Neural cell (in vitro differentiated cells): ENCODE data around the gene ANKRD44. TPM values are rescaled to one million over a fixed set of nuclear protein-coding genes. Genes with fewer than 3 reads are reported as not detected.

Experiments
- H2AFZ ChIP-seq: fragments of 200-600, 300-800 bp; sonication (generic), shearing (Covaris generic); 2 replicates; pipeline ENCODE4 v1.6.0; 2014; ENCODE audit warnings: low read depth, mild to moderate bottlenecking, antibody characterized with exemption, low read length, moderate library complexity
- H3F3A ChIP-seq: fragments of 200-600 bp; shearing (Covaris generic); 2 replicates; pipeline ENCODE4 v1.6.1; 2016; ENCODE audit warnings: mild to moderate bottlenecking, moderate library complexity, mixed read lengths, antibody characterized with exemption, low read length; ENCODE audit not compliant: insufficient read depth, poor library complexity, severe bottlenecking
- H3K27ac ChIP-seq: fragments of 200-600, 300-800 bp; sonication (generic), shearing (Covaris generic); 2 replicates; pipeline ENCODE4 v1.5.1; 2014; ENCODE audit warnings: mild to moderate bottlenecking, low read length, moderate library complexity
- H3K27me3 ChIP-seq: fragments of 300-800, 200-600 bp; sonication (generic), shearing (Covaris generic); 2 replicates; pipeline ENCODE4 v1.6.0; 2014; ENCODE audit warnings: mild to moderate bottlenecking, low read depth, low read length, moderate library complexity; ENCODE audit not compliant: insufficient read depth
- H3K36me3 ChIP-seq: fragments of 300-800, 200-600 bp; sonication (generic), shearing (Covaris generic); 2 replicates; pipeline ENCODE4 v1.5.1; 2014; ENCODE audit warnings: mild to moderate bottlenecking, antibody characterized with exemption, low read length, moderate library complexity; ENCODE audit not compliant: insufficient read depth
- H3K4me2 ChIP-seq: fragments of 300-800, 200-600 bp; sonication (generic), shearing (Covaris generic); 2 replicates; pipeline ENCODE4 v1.6.0; 2014; ENCODE audit warnings: mild to moderate bottlenecking, low read length
- H3K4me3 ChIP-seq: fragments of 300-800, 200-600 bp; sonication (generic), shearing (Covaris generic); 2 replicates; pipeline ENCODE4 v1.5.1; 2014; ENCODE audit warnings: mild to moderate bottlenecking, low read length, moderate library complexity
- H3K79me2 ChIP-seq: fragments of 200-600 bp; shearing (Covaris generic); replicated peaks from 2 replicates; pipeline ENCODE4 v1.6.0; 2014; ENCODE audit warnings: mild to moderate bottlenecking, low read length, moderate library complexity; ENCODE audit not compliant: insufficient read depth
- H3K9ac ChIP-seq: fragments of 300-800, 200-600 bp; sonication (generic), shearing (Covaris generic); 2 replicates; pipeline ENCODE4 v1.6.1; 2016; ENCODE audit warnings: mild to moderate bottlenecking, low read length, mixed read lengths
- H3K9me2 ChIP-seq: fragments of 200-600 bp; shearing (Covaris generic); 2 replicates; pipeline ENCODE4 v1.6.1; 2016; ENCODE audit warnings: mild to moderate bottlenecking, low read length, mixed read lengths; ENCODE audit not compliant: insufficient read depth
- H3K9me3 ChIP-seq: fragments of 200-600, 300-800 bp; sonication (generic), shearing (Covaris generic); 2 replicates; pipeline ENCODE4 v1.6.1; 2016; ENCODE audit warnings: mild to moderate bottlenecking, mixed run types, low read length, moderate library complexity, mixed read lengths
- H4K20me1 ChIP-seq: fragments of 200-600 bp; shearing (Covaris generic); 2 replicates; pipeline ENCODE4 v1.6.1; 2016; ENCODE audit warnings: mild to moderate bottlenecking, mixed run types; ENCODE audit not compliant: insufficient read depth
- EP300 ChIP-seq: fragments of 450-650 bp; conservative IDR thresholded peaks from 2 replicates; pipeline ENCODE4 v1.6.1; 2014; ENCODE audit warnings: antibody characterized with exemption, mild to moderate bottlenecking, moderate library complexity; ENCODE audit not compliant: poor library complexity, severe bottlenecking
- EZH2 ChIP-seq: fragments of 200-600, 300-800 bp; shearing (Covaris generic), sonication (generic); IDR thresholded peaks from 2 replicates; pipeline ENCODE4 v1.6.1; 2014; ENCODE audit warnings: antibody characterized with exemption, low read length, borderline replicate concordance, mild to moderate bottlenecking; ENCODE audit not compliant: insufficient read depth, poor library complexity, severe bottlenecking
- MXI1 ChIP-seq: fragments of 450-650 bp; conservative IDR thresholded peaks from 2 replicates; pipeline ENCODE4 v1.6.1; 2014; ENCODE audit warnings: antibody characterized with exemption, mild to moderate bottlenecking; ENCODE audit not compliant: poor library complexity, severe bottlenecking
- POLR2AphosphoS5 ChIP-seq: IDR thresholded peaks from 2 replicates; pipeline ENCODE4 v1.6.1; 2012
- RAD21 ChIP-seq: fragments of 450-650 bp; conservative IDR thresholded peaks from 2 replicates; pipeline ENCODE4 v1.6.1; 2014; ENCODE audit warnings: antibody characterized with exemption, mild to moderate bottlenecking, moderate library complexity
- SMC3 ChIP-seq: fragments of 450-650 bp; conservative IDR thresholded peaks from 2 replicates; pipeline ENCODE4 v1.6.1; 2014; ENCODE audit warnings: antibody characterized with exemption, mild to moderate bottlenecking, moderate library complexity; ENCODE audit not compliant: poor library complexity
- TAF1 ChIP-seq: IDR thresholded peaks from 2 replicates; pipeline ENCODE4 v1.6.1; 2012; ENCODE audit warnings: low read depth
- polyA plus RNA-seq: library from polyadenylated mRNA; depleted of rRNA; stranded (reverse); fragments of >200 nt; gene quantifications from 2 replicates; pipeline ENCODE4 v1.2.3, GENCODE V29; 2014
- TF ChIP-seq, protein P1 (sequence below): IDR thresholded peaks from 2 replicates; pipeline ENCODE4 v1.6.1; 2012; ENCODE audit warnings: borderline replicate concordance
- TF ChIP-seq, protein P2 (sequence below): fragments of 450-650 bp; IDR thresholded peaks from 2 replicates; pipeline ENCODE4 v1.5.1; 2014; ENCODE audit warnings: antibody characterized with exemption, mild to moderate bottlenecking, moderate library complexity; ENCODE audit not compliant: poor library complexity, severe bottlenecking

Gene ANKRD44
- polyA plus RNA-seq, 1 donor from 2014 or later, result 94.3 TPM

DNA sequence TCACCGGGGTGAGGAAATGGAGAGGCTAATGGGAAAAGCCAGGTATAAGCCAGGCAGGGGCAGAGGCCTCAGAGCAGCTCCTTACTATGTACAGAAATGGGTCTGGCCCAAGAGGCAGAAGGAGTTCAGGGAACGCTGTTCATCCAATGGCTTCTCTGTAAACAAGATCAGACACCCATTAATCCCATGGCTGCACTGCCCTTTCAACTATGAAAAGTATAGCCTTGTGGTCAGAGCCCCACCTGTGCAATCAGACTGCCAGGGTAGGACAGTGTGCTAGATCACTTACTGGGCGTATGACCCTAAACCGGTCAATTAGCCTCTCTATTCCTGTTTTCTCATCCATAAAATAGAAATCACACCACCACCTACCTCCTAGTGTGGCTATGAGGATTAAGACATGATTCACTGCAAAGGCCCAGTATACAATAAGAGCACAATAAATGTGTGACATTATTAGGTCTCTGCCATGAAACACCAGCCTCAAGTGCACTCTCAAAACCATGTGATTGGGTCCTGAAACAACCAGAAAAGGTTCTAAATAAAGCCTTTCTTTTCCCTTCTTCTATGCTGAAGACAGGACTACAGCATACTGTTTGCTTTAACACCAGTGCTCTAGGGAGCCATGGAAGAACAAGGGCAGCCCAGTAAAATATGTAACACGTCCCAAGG lies 4.4 kb downstream of the ANKRD44 start:
- H3K4me2 ChIP-seq, result no peak overlapping the region
- no peak overlapping the region for H3K27ac ChIP-seq
- no peak overlapping the region for H3K9ac ChIP-seq
- H4K20me1 ChIP-seq, result no peaks in the 10 kb centered on the region
- no peak for TF ChIP-seq EP300
- no peak for TF ChIP-seq TAF1
- TF ChIP-seq, protein P1, sequence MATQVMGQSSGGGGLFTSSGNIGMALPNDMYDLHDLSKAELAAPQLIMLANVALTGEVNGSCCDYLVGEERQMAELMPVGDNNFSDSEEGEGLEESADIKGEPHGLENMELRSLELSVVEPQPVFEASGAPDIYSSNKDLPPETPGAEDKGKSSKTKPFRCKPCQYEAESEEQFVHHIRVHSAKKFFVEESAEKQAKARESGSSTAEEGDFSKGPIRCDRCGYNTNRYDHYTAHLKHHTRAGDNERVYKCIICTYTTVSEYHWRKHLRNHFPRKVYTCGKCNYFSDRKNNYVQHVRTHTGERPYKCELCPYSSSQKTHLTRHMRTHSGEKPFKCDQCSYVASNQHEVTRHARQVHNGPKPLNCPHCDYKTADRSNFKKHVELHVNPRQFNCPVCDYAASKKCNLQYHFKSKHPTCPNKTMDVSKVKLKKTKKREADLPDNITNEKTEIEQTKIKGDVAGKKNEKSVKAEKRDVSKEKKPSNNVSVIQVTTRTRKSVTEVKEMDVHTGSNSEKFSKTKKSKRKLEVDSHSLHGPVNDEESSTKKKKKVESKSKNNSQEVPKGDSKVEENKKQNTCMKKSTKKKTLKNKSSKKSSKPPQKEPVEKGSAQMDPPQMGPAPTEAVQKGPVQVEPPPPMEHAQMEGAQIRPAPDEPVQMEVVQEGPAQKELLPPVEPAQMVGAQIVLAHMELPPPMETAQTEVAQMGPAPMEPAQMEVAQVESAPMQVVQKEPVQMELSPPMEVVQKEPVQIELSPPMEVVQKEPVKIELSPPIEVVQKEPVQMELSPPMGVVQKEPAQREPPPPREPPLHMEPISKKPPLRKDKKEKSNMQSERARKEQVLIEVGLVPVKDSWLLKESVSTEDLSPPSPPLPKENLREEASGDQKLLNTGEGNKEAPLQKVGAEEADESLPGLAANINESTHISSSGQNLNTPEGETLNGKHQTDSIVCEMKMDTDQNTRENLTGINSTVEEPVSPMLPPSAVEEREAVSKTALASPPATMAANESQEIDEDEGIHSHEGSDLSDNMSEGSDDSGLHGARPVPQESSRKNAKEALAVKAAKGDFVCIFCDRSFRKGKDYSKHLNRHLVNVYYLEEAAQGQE, result no peak
- no peak for TF ChIP-seq POLR2AphosphoS5
- TF ChIP-seq, protein P2, sequence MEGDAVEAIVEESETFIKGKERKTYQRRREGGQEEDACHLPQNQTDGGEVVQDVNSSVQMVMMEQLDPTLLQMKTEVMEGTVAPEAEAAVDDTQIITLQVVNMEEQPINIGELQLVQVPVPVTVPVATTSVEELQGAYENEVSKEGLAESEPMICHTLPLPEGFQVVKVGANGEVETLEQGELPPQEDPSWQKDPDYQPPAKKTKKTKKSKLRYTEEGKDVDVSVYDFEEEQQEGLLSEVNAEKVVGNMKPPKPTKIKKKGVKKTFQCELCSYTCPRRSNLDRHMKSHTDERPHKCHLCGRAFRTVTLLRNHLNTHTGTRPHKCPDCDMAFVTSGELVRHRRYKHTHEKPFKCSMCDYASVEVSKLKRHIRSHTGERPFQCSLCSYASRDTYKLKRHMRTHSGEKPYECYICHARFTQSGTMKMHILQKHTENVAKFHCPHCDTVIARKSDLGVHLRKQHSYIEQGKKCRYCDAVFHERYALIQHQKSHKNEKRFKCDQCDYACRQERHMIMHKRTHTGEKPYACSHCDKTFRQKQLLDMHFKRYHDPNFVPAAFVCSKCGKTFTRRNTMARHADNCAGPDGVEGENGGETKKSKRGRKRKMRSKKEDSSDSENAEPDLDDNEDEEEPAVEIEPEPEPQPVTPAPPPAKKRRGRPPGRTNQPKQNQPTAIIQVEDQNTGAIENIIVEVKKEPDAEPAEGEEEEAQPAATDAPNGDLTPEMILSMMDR, result no peak
- TF ChIP-seq SMC3, result no peak
- no peak for TF ChIP-seq RAD21
- no peak for TF ChIP-seq MXI1
- TF ChIP-seq EZH2, result no peak
- H3F3A ChIP-seq, result no peaks in the 10 kb centered on the region
- H3K9me3 ChIP-seq, result no peaks in the 10 kb centered on the region
- no peaks in the 10 kb centered on the region for H3K27me3 ChIP-seq
- no peak overlapping the region for H3K4me3 ChIP-seq
- H2AFZ ChIP-seq, result no peak overlapping the region
- no peaks in the 10 kb centered on the region for H3K36me3 ChIP-seq
- H3K9me2 ChIP-seq, result no peaks in the 10 kb centered on the region
- H3K79me2 ChIP-seq, result no peaks in the 10 kb centered on the region

DNA sequence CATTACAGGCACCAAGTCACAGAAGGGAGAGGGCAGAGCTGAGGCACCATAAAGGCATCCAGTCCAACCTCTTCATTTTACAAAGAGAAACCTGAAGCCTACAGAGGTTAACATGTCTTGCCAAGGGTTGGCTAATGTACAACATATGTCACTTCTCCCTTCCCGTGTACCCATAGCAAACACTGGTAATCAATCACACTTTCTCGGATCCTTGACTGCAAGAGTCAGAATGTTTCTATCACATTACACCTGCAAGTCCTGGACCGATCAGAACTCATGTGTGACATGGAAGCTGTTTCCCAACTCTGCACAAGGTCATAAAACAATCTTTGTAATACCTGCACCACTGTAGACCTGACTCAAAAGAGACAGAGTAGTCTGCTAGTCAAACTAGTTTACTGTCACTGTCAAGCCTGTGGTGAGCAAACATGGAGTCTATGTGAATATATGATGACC lies 6.0 kb downstream of the ANKRD44 start:
- H3K4me2 ChIP-seq, result no peak overlapping the region
- no peaks in the 10 kb centered on the region for H4K20me1 ChIP-seq
- no peaks in the 10 kb centered on the region for H3K36me3 ChIP-seq
- no peaks in the 10 kb centered on the region for H3K27me3 ChIP-seq
- H3K79me2 ChIP-seq, result no peaks in the 10 kb centered on the region
- H3F3A ChIP-seq, result no peaks in the 10 kb centered on the region
- H3K9ac ChIP-seq, result no peak overlapping the region
- no peak overlapping the region for H3K27ac ChIP-seq
- no peaks in the 10 kb centered on the region for H3K9me2 ChIP-seq
- H3K9me3 ChIP-seq, result no peaks in the 10 kb centered on the region
- H2AFZ ChIP-seq, result no peak overlapping the region
- no peak for TF ChIP-seq EP300
- TF ChIP-seq, protein P2, result no peak
- no peak overlapping the region for H3K4me3 ChIP-seq
